ENCODE data around the gene SAMD4A.

DNA sequence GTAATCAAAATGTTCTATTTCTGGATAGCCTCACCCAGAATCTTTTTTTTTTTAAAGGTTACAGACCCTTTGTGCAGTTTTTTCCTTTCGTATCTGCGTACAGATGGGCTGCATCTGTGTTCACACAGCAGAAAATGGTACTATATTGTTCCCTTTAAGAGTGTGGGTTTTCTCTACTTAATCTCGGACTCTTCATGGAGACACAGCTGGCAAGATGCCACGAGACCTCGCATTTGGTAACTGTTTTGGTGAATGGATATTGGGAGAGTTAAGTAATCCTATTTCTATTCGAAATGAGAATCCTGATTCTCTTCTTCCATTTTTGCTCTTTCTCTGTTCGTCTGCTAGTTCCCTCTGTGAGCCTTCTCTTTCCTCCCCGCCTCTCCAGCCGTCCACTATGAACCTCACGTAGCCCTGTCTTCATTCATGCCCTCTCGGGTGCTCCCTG, 85.7 kb downstream of the SAMD4A start:
- TF ChIP-seq, protein P1, sequence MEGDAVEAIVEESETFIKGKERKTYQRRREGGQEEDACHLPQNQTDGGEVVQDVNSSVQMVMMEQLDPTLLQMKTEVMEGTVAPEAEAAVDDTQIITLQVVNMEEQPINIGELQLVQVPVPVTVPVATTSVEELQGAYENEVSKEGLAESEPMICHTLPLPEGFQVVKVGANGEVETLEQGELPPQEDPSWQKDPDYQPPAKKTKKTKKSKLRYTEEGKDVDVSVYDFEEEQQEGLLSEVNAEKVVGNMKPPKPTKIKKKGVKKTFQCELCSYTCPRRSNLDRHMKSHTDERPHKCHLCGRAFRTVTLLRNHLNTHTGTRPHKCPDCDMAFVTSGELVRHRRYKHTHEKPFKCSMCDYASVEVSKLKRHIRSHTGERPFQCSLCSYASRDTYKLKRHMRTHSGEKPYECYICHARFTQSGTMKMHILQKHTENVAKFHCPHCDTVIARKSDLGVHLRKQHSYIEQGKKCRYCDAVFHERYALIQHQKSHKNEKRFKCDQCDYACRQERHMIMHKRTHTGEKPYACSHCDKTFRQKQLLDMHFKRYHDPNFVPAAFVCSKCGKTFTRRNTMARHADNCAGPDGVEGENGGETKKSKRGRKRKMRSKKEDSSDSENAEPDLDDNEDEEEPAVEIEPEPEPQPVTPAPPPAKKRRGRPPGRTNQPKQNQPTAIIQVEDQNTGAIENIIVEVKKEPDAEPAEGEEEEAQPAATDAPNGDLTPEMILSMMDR (IDR thresholded peaks at IDR 0.05): no peak
- TF ChIP-seq, protein P2, sequence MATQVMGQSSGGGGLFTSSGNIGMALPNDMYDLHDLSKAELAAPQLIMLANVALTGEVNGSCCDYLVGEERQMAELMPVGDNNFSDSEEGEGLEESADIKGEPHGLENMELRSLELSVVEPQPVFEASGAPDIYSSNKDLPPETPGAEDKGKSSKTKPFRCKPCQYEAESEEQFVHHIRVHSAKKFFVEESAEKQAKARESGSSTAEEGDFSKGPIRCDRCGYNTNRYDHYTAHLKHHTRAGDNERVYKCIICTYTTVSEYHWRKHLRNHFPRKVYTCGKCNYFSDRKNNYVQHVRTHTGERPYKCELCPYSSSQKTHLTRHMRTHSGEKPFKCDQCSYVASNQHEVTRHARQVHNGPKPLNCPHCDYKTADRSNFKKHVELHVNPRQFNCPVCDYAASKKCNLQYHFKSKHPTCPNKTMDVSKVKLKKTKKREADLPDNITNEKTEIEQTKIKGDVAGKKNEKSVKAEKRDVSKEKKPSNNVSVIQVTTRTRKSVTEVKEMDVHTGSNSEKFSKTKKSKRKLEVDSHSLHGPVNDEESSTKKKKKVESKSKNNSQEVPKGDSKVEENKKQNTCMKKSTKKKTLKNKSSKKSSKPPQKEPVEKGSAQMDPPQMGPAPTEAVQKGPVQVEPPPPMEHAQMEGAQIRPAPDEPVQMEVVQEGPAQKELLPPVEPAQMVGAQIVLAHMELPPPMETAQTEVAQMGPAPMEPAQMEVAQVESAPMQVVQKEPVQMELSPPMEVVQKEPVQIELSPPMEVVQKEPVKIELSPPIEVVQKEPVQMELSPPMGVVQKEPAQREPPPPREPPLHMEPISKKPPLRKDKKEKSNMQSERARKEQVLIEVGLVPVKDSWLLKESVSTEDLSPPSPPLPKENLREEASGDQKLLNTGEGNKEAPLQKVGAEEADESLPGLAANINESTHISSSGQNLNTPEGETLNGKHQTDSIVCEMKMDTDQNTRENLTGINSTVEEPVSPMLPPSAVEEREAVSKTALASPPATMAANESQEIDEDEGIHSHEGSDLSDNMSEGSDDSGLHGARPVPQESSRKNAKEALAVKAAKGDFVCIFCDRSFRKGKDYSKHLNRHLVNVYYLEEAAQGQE (IDR thresholded peaks at IDR 0.05): no peak
- TF ChIP-seq CEBPB (IDR thresholded peaks at IDR 0.05): no peak
- TF ChIP-seq, protein P3, sequence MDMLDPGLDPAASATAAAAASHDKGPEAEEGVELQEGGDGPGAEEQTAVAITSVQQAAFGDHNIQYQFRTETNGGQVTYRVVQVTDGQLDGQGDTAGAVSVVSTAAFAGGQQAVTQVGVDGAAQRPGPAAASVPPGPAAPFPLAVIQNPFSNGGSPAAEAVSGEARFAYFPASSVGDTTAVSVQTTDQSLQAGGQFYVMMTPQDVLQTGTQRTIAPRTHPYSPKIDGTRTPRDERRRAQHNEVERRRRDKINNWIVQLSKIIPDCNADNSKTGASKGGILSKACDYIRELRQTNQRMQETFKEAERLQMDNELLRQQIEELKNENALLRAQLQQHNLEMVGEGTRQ (IDR thresholded peaks at IDR 0.05): no peak
- TF ChIP-seq KDM5A (IDR thresholded peaks at IDR 0.05): no peak
- TF ChIP-seq SREBF2 (IDR thresholded peaks at IDR 0.05): no peak
- no peak for TF ChIP-seq BHLHE40 (IDR thresholded peaks at IDR 0.05; ENCODE audit: low read depth, low read length)
- TF ChIP-seq RAD21 (conservative IDR thresholded peaks at IDR 0.05 in 1 of 2, IDR thresholded peaks at IDR 0.05 in 1 of 2): no peak
- TF ChIP-seq ESRRA (IDR thresholded peaks at IDR 0.05; ENCODE audit: borderline replicate concordance, low read length): no peak
- no peak for TF ChIP-seq NR3C1 (IDR thresholded peaks at IDR 0.05)
- no peak for TF ChIP-seq CHD4 (IDR thresholded peaks at IDR 0.05; ENCODE audit: borderline replicate concordance)

All from A549 (cell line).